B cell (primary cell): ENCODE measurements around the gene CFLAR. TPM values are rescaled to one million over a fixed set of nuclear protein-coding genes. Genes with fewer than 3 reads are reported as not detected.

ENCODE experiments used
- ATAC-seq: fragments of 200-7000 bp; cut with Tn5 transposase; one replicate; pipeline ENCODE4 v1.10.0; 2021; ENCODE audit warnings: low read depth, mild to moderate bottlenecking, moderate number of reproducible peaks, moderate library complexity
- CTCF ChIA-PET: fragments of 350-600 bp; sonication (Branson Sonifier 250); formaldehyde crosslinking; loops from one replicate; lab custom pipeline; 2021; ENCODE audit warnings: antibody characterized with exemption, inconsistent platforms; lab: Charles Lee
- POLR2A ChIA-PET: fragments of 350-600 bp; sonication (Branson Sonifier 250); formaldehyde crosslinking; loops from one replicate; lab custom pipeline; 2021; ENCODE audit warnings: antibody characterized with exemption; lab: Charles Lee
- DNase-seq: peaks from one replicate; pipeline ENCODE4 v3.0.0; 2013
- H2AFZ ChIP-seq: 2 replicates; pipeline ENCODE4 v1.6.1; 2012; ENCODE audit warnings: mild to moderate bottlenecking, low read depth, low read length; ENCODE audit not compliant: insufficient read depth, poor library complexity, severe bottlenecking
- H3K27ac ChIP-seq, 2 donors: 1 replicate in 1 of 2; 2 replicates in 1 of 2; pipeline ENCODE4 v1.5.1; 2012 to 2013; ENCODE audit warnings: low read length in 2 of 2, mild to moderate bottlenecking in 2 of 2, moderate library complexity in 1 of 2
- H3K27me3 ChIP-seq, 4 experiments: fragments of 200-600 bp in 1 of 4; sonication (generic) in 1 of 4; replicated peaks in 1 of 4; 1 replicate in 2 of 4; 2 replicates in 2 of 4; pipeline versions ENCODE4 v1.6.1 to v1.7.0; 2013 to 2016; ENCODE audit warnings: low read length in 3 of 4, mild to moderate bottlenecking in 2 of 4, mixed read lengths in 1 of 4, moderate library complexity in 1 of 4; ENCODE audit not compliant: insufficient read depth in 4 of 4, control insufficient read depth in 3 of 4; ENCODE audit errors: control extremely low read depth in 1 of 4
- H3K36me3 ChIP-seq, 2 experiments: replicated peaks in 1 of 2; 1 replicate in 1 of 2; 2 replicates in 1 of 2; pipeline versions ENCODE4 v1.6.1 to v1.7.1; 2013; ENCODE audit warnings: low read length in 1 of 2; ENCODE audit not compliant: insufficient read depth in 2 of 2, control insufficient read depth in 1 of 2; ENCODE audit errors: control extremely low read depth in 1 of 2, extremely low read depth in 1 of 2
- H3K4me1 ChIP-seq, 2 donors: fragments of 200-600 bp in 1 of 2; sonication (generic) in 1 of 2; 1 replicate in 1 of 2; 2 replicates in 1 of 2; pipeline versions ENCODE4 v1.5.1 to v1.6.1; 2013 to 2017; ENCODE audit warnings: low read length in 2 of 2; ENCODE audit not compliant: control insufficient read depth in 2 of 2, insufficient read depth in 2 of 2
- H3K4me2 ChIP-seq: replicated peaks from 2 replicates; pipeline ENCODE3; 2012; ENCODE audit warnings: mild to moderate bottlenecking, low read depth, low read length; ENCODE audit not compliant: poor library complexity, severe bottlenecking
- H3K4me3 ChIP-seq, 5 experiments: fragments of 200-600 bp in 1 of 5; sonication (generic) in 1 of 5; 1 replicate in 3 of 5; 2 replicates in 2 of 5; pipeline versions ENCODE4 v1.5.1 to v1.7.0; 2011 to 2016; ENCODE audit warnings: low read length in 4 of 5, mild to moderate bottlenecking in 4 of 5, low read depth in 2 of 5, control low read depth in 1 of 5, moderate library complexity in 1 of 5; ENCODE audit not compliant: insufficient read depth in 1 of 5; ENCODE audit errors: control extremely low read depth in 1 of 5, extremely low read depth in 1 of 5
- H3K79me2 ChIP-seq: fragments of 200-600 bp; sonication (generic); one replicate; pipeline ENCODE4 v1.6.0; 2016; ENCODE audit warnings: low read length; ENCODE audit not compliant: control insufficient read depth, insufficient read depth
- H3K9ac ChIP-seq: fragments of 200-600 bp; sonication (generic); 2 replicates; pipeline ENCODE4 v1.6.1; 2017; ENCODE audit warnings: mild to moderate bottlenecking, low read length, moderate library complexity
- H3K9me3 ChIP-seq, 3 donors: one replicate each; pipeline versions ENCODE4 v1.6.1 to v1.7.1; 2013; ENCODE audit warnings: low read length in 2 of 3; ENCODE audit not compliant: control insufficient read depth in 2 of 3, insufficient read depth in 1 of 3; ENCODE audit errors: control extremely low read depth in 1 of 3
- H4K20me1 ChIP-seq: 2 replicates; pipeline ENCODE4 v1.6.0; 2012; ENCODE audit warnings: mild to moderate bottlenecking, low read length; ENCODE audit not compliant: insufficient read depth, control insufficient read depth, poor library complexity, severe bottlenecking
- H3K27ac Mint-ChIP-seq: one replicate; pipeline ENCODE4 v1.8.0; 2021; ENCODE audit warnings: mixed read lengths
- H3K27me3 Mint-ChIP-seq: one replicate; pipeline ENCODE4 v1.8.0; 2021; ENCODE audit warnings: mixed read lengths
- H3K4me1 Mint-ChIP-seq: one replicate; pipeline ENCODE4 v1.8.0; 2021; ENCODE audit warnings: mixed read lengths
- H3K4me3 Mint-ChIP-seq: one replicate; pipeline ENCODE4 v1.8.0; 2021; ENCODE audit warnings: mixed read lengths
- H3K9me3 Mint-ChIP-seq: one replicate; pipeline ENCODE4 v1.8.0; 2022; ENCODE audit warnings: mixed read lengths; ENCODE audit not compliant: insufficient read depth
- EZH2 ChIP-seq: IDR thresholded peaks from 2 replicates; pipeline ENCODE4 v1.6.1; 2012; ENCODE audit warnings: borderline replicate concordance, low read depth, mild to moderate bottlenecking, moderate library complexity, low read length; ENCODE audit not compliant: insufficient read depth, poor library complexity, severe bottlenecking
- WGBS: methylation state at CpG from one replicate; pipeline ENCODE4 v1.1.5; 2013; ENCODE audit warnings: missing lambda C conversion rate; ENCODE audit not compliant: insufficient coverage; 5-methylcytosine and 5-hydroxymethylcytosine counted together
- intact Hi-C: fragments of 100-400 bp; cut with micrococcal nuclease; formaldehyde crosslinking; loops from one replicate; pipeline ENCODE4 v1.10.0; 2022
- polyA minus RNA-seq: library from RNA; depleted of rRNA, polyadenylated mRNA; stranded (reverse); fragments of >200 nt; gene quantifications from 2 replicates; pipeline ENCODE4 v1.2.3, GENCODE V29; 2012
- polyA plus RNA-seq: library from polyadenylated mRNA; depleted of rRNA; stranded (reverse); fragments of >200 nt; gene quantifications from 2 replicates; pipeline ENCODE4 v1.2.3, GENCODE V29; 2012
- total RNA-seq, 2 donors: library from RNA; stranded (reverse); fragments of 120-200 nt in 1 of 2; gene quantifications; 1 replicate in 1 of 2; 2 replicates in 1 of 2; pipeline versions ENCODE4 v1.2.3 to v1.2.4, GENCODE V29; 2013 to 2022
- TF ChIP-seq, protein P1 (sequence below): fragments of 200-600 bp; IDR thresholded peaks from one replicate; pipeline ENCODE4 v1.8.0; 2022; ENCODE audit warnings: antibody characterized with exemption, mild to moderate bottlenecking

CFLAR gene
- total RNA-seq (216 and 217 TPM in 2 replicates), polyA plus RNA-seq (53.3 and 58.4 TPM in 2 replicates), polyA minus RNA-seq (70.6 and 98.6 TPM in 2 replicates)
- total RNA-seq (2013) = 95.1 TPM

DNA sequence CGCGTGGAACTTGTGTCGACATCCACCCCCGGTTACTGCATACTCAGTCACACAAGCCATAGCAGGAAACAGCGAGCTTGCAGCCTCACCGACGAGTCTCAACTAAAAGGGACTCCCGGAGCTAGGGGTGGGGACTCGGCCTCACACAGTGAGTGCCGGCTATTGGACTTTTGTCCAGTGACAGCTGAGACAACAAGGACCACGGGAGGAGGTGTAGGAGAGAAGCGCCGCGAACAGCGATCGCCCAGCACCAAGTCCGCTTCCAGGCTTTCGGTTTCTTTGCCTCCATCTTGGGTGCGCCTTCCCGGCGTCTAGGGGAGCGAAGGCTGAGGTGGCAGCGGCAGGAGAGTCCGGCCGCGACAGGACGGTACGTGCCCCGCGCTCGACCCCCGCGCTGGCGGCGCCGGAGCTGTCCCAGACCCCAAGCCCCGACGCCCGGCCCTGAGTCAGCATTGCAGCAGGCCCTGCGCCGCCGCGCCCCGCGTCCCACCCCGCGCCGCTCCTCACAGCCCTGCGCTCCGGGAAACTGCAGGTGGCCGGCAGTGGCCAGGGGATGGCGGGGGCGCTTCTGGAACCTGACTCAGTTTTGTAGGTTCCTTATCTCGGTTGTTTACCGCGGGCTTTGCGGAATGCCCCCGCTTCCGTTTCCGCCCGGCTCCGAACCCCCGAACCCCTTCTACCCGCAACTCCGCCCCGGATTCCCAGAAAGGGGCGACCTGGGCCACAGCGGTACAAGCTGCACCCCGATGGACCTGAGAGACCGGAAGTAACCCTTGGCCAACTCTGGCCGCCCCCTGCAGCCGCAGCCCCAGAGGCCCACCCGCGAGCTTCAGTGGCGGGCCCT lies at the start of gene CFLAR:
Gene CFLAR, plus strand, starts transcription at position 50 of the 844 bp plus-strand sequence. CDS start 13,702 bp downstream, outside the sequence.
- peaks cover 49% of the 10 kb centered on the region for H3K79me2 ChIP-seq
- no peaks in the 10 kb centered on the region for H3K27me3 ChIP-seq
- intact Hi-C loops = loop anchor here (2.0 to 5.0 kb wide), 3 partner anchors 142 to 404 kb away; partner anchors contain the start of gene BZW1
- peak within 1 kb of the TSS; percentile 87 for H3K4me2 ChIP-seq
- H3K4me3 ChIP-seq = peak within 1 kb of the TSS; percentile 66 to 100 (median 97)
- DNase-seq = peak; percentile 84
- no peaks in the 10 kb centered on the region for H4K20me1 ChIP-seq
- under 1% methylated on average over 68 of the region's 75 CpGs for WGBS
- Mint-ChIP-seq H3K27ac (peak within 1 kb of the TSS; percentile 98), H3K9me3 (no peaks in the 10 kb centered on the region), H3K4me1 (peaks cover 58% of the 10 kb centered on the region), H3K27me3 (no peaks in the 10 kb centered on the region), H3K4me3 (peak within 1 kb of the TSS; percentile 98)
- ATAC-seq = peak; percentile 29
- peaks cover 43 to 52% of the 10 kb centered on the region in 2 donors for H3K4me1 ChIP-seq
- H3K36me3 ChIP-seq = peaks cover 0 to 2% of the 10 kb centered on the region in 2 experiments
- POLR2A ChIA-PET = interaction anchor here (0.5 to 3.5 kb wide), 23 partner anchors 14 to 404 kb away, joined by 3 to 55 read pairs (median 5); partner anchors contain the start of genes BZW1, CASP10, CASP8 and CLK1
- peak within 1 kb of the TSS; percentile 99 for H3K9ac ChIP-seq
- H3K27ac ChIP-seq = peak within 1 kb of the TSS; percentile 94 to 96
- H3K9me3 ChIP-seq = peaks cover 0 to 5% (median 0%) of the 10 kb centered on the region in 3 donors
- CTCF ChIA-PET = interaction anchor here (0.7 to 5.4 kb wide), 19 partner anchors 15 to 403 kb away, joined by 3 to 100 read pairs (median 3); partner anchors contain the start of genes CASP10, CLK1, HYCC2 and NDUFB3
- peak within 1 kb of the TSS; percentile 80 for H2AFZ ChIP-seq
- TF ChIP-seq, protein P1, sequence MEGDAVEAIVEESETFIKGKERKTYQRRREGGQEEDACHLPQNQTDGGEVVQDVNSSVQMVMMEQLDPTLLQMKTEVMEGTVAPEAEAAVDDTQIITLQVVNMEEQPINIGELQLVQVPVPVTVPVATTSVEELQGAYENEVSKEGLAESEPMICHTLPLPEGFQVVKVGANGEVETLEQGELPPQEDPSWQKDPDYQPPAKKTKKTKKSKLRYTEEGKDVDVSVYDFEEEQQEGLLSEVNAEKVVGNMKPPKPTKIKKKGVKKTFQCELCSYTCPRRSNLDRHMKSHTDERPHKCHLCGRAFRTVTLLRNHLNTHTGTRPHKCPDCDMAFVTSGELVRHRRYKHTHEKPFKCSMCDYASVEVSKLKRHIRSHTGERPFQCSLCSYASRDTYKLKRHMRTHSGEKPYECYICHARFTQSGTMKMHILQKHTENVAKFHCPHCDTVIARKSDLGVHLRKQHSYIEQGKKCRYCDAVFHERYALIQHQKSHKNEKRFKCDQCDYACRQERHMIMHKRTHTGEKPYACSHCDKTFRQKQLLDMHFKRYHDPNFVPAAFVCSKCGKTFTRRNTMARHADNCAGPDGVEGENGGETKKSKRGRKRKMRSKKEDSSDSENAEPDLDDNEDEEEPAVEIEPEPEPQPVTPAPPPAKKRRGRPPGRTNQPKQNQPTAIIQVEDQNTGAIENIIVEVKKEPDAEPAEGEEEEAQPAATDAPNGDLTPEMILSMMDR = no peak
- TF ChIP-seq EZH2 = no peak
